Colonic mucosa (tissue), 4 donors: ENCODE data around the gene ST7. TPM values are rescaled to one million over a fixed set of nuclear protein-coding genes. Genes with fewer than 3 reads are reported as not detected.

Experiments used
- DNase-seq: peaks from one replicate; pipeline ENCODE4 v3.0.0-alpha.2; 2020
- H3K27ac ChIP-seq: fragments of 200-600 bp; one replicate; pipeline ENCODE4 v1.8.0; 2021
- H3K27me3 ChIP-seq: fragments of 200-600 bp; one replicate; pipeline ENCODE4 v1.8.0; 2021
- H3K36me3 ChIP-seq: fragments of 200-600 bp; one replicate; pipeline ENCODE4 v1.8.0; 2021
- H3K4me1 ChIP-seq: fragments of 200-600 bp; one replicate; pipeline ENCODE4 v1.8.0; 2021; ENCODE audit warnings: mild to moderate bottlenecking
- H3K4me3 ChIP-seq: fragments of 200-600 bp; one replicate; pipeline ENCODE4 v1.8.0; 2021
- H3K9ac ChIP-seq, 2 donors: one replicate each; pipeline ENCODE4 v1.7.0; 2013; ENCODE audit warnings: control low read depth in 2 of 2, low read depth in 2 of 2, low read length in 2 of 2
- H3K9me3 ChIP-seq: fragments of 200-600 bp; one replicate; pipeline ENCODE4 v1.8.0; 2021
- CTCF ChIP-seq: fragments of 200-600 bp; IDR thresholded peaks from one replicate; pipeline ENCODE4 v1.8.0; 2022; ENCODE audit warnings: antibody characterized with exemption, mild to moderate bottlenecking
- intact Hi-C: fragments of 100-400 bp; cut with DNase I; formaldehyde crosslinking; loops from one replicate; pipeline ENCODE4 v1.14.1; 2022
- total RNA-seq, 2 donors: library from RNA; stranded (reverse); fragmentation: NEBNext Ultra II Directional in 1 of 2; extraction: Animal tissue kit (Norgen Biotek cat#: 25700) in 1 of 2; gene quantifications; one replicate each; pipeline ENCODE4 v1.2.1, GENCODE V29; 2021
- donor health status: healthy.
- donor health status: DM: no; HTN: no; CAD: no.
- donor health status: DM: no; HTN: no; CAD: no.

ST7 gene
- total RNA-seq, 2 donors from 2014 or later, result 10.6 to 12.2 TPM

DNA sequence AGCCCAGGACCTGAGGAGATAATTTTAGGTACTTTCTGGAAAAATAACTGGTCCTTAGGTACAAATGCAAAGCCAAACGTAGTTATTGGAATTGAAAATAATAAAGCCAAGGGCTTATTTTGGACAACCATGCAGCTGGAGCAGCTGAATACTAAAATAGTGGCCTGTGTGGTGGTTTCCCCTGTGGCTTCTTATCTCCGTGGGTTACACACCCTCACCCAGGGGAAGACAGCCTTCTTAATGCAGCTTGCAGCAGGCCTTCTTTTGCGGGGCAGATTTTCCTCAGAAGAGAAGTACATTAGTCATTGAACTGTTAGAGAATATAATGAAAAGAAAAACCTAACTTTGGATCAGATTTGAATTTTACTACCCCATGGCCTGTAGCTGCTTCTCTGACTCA lies 133.5 kb downstream of the ST7 start:
- no peak for TF ChIP-seq CTCF
- intact Hi-C loops, result no loop called here
- DNase-seq, result no peak
- no peaks in the 10 kb centered on the region for H3K4me1 ChIP-seq
- no peak overlapping the region for H3K4me3 ChIP-seq
- no peaks in the 10 kb centered on the region for H3K9me3 ChIP-seq
- H3K9ac ChIP-seq, result no peak overlapping the region
- H3K27me3 ChIP-seq, result no peaks in the 10 kb centered on the region
- no peaks in the 10 kb centered on the region for H3K36me3 ChIP-seq
- H3K27ac ChIP-seq, result no peak overlapping the region

DNA sequence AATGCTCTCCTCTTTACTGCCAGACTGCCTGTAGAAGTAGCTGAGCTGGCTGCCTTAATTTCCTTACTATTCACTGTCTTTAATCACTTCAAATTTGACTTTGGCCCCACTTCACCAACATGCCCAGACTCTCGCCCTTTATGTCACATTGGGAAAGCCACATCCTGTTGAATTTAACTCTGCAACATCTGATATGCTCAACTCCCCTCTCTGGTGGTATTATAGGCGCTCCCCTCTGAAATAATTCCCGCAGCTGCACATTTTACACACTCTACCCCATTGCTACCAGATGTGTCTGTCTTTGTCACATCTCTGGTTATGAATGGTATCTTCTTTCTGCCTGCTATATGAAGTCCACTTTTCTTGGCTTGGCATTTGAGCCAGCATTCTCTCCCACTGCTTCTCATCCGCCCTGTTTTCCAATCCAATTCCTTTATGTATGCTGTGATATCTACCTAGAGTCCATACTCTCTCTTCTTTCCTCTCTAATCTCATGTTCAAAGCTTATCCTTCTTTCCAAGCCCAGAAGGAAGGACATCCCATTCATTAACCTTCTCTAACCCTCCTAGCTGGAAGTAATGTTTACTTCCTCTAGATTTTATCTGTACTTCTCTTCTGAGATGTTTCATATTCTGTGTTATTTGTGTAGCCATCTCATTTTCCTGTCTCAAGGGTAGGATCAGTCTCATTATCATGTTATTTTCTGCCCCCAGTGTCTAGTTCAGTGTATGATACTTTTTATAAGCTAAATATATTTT lies 134.5 kb downstream of the ST7 start:
- no peak for DNase-seq
- intact Hi-C loops, result no loop called here
- Histone ChIP-seq H3K4me1 (no peaks in the 10 kb centered on the region), H3K9me3 (no peaks in the 10 kb centered on the region), H3K4me3 (no peak overlapping the region), H3K9ac (no peak overlapping the region), H3K27me3 (no peaks in the 10 kb centered on the region), H3K36me3 (no peaks in the 10 kb centered on the region), H3K27ac (no peak overlapping the region)
- no peak for TF ChIP-seq CTCF

DNA sequence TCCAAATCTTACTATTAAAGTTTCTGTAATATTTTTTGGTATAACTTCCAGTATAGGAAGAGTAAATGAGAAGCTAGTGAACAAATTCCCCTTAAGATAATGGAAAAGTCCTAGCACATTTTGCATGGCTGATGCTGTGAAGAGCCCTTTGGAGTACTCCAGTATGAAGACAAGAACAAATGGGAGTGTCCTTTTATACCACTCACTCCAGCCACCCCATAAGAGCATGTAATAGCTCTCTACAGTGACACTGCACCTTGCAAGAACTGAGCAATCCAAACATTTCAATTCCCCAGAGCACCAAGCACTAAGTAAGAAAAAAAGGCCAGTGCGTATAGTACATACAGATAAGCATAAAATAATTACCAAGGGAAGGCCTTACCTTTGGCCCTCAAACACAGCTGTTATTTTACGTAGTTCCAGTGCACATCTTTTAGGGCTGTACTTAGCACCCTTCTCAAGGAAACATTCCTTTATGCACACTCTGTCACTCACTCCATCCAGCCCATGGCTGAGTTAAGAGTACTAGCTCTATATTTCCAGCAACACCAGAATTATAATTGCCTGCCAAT lies 135.4 kb downstream of the ST7 start:
- Histone ChIP-seq H3K9me3 (no peaks in the 10 kb centered on the region), H3K27me3 (no peaks in the 10 kb centered on the region), H3K9ac (no peak overlapping the region), H3K4me3 (no peak overlapping the region), H3K4me1 (no peaks in the 10 kb centered on the region), H3K27ac (no peak overlapping the region), H3K36me3 (no peaks in the 10 kb centered on the region)
- no peak for DNase-seq
- no peak for TF ChIP-seq CTCF
- intact Hi-C loops, result no loop called here

GRCh38 chr7:117090791-117091190 lies 137.5 kb downstream of the ST7 start:
- Histone ChIP-seq H3K27ac (no peak overlapping the region), H3K27me3 (no peaks in the 10 kb centered on the region), H3K4me3 (no peak overlapping the region), H3K4me1 (no peaks in the 10 kb centered on the region), H3K9me3 (no peaks in the 10 kb centered on the region), H3K9ac (no peak overlapping the region), H3K36me3 (no peaks in the 10 kb centered on the region)
- TF ChIP-seq CTCF, result no peak
- DNase-seq, result no peak
- intact Hi-C loops, result no loop called here

- no peak overlapping the region for H3K27ac ChIP-seq
- H3K36me3 ChIP-seq, result no peaks in the 10 kb centered on the region
- no peak for TF ChIP-seq CTCF
- intact Hi-C loops, result no loop called here
- H3K9ac ChIP-seq, result no peak overlapping the region
- DNase-seq, result no peak
- H3K4me3 ChIP-seq, result no peak overlapping the region
- no peaks in the 10 kb centered on the region for H3K27me3 ChIP-seq
- no peaks in the 10 kb centered on the region for H3K9me3 ChIP-seq
- H3K4me1 ChIP-seq, result no peaks in the 10 kb centered on the region
These were observed 138.4 kb downstream of the ST7 start for GRCh38 chr7:117091721-117092120.
